GM18526 (cell line): Measurements from ENCODE around the gene CMSS1.

ENCODE experiments used
- POLR2A ChIP-seq: IDR thresholded peaks from 3 replicates; pipeline ENCODE4 v1.6.1; 2011; ENCODE audit not compliant: insufficient read length; ENCODE audit errors: extremely low read depth

Gene CMSS1

DNA sequence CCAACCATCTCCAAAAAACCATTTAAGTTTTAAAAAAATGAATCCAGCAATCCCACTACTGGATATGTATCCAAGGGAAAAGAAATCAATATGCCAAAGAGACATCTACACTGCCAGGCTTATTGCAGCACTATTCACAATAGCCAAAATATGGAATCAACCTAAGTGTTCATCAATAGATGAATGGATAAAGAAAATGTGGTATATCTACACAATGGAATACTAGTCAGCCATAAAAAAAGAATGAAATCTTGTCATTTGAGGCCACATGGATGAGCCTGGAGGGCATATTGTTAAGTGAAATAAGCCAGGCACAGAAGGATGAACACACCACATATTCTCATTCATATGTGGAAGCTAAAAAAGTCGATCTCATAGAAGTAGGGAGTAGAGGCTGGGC is 160.6 kb downstream of the CMSS1 start:
- TF ChIP-seq POLR2A = no peak

DNA sequence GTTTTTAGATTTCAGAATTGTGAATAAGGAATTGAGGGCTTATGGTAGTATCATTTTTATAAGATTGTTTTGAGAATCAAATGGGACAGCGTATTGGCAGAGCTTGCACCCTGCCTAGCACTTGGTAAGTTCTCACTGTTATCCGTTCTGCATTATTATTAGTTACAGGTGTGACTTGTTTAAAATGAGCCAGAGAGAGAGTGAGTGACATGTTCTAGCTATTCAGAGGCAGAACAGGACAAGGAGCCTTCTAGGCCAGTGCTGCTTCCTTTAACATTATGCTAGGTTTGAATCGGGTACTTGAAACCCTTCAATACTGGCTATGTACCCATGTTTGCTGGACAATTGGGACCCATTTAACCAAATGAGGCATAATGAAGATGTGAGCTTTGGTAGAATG is 162.9 kb downstream of the CMSS1 start:
- no peak for TF ChIP-seq POLR2A

DNA sequence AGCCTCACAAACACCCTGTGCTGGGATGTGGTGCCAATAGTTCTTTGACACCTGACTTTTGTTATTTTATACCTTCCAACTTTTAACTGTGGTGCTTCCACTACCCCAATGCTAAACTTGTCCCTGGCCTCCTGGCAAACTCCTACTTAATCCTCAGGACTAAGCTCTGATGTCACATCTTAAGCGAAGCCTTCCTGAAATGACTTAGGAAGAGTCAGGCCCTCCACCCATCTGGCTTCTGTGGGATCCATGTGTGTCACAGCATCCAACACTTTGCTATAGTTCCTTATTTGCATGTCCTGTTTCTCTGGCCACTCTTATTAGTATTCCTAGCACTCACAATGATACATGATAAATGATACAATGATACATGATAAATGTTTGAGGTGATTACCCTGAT is 163.5 kb downstream of the CMSS1 start:
- TF ChIP-seq POLR2A = no peak

DNA sequence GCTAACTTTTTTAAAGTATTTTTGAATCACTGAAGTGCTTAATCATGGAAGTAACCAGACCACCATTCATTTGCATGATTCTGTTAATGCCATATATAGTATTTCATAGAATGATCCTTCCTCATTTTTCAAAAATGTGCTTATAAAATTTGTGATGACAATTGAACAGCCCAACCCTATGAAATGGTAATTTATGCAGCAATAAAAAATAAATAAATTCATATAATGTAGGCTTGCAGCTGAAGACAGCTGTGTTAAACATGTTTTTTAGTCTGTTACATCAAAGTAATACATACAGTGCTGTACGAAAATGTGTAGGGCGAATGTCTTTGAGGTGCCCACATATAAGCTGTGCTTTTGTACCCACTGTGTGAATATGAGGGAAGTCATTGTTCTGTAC is 165.0 kb downstream of the CMSS1 start:
- TF ChIP-seq POLR2A = no peak

DNA sequence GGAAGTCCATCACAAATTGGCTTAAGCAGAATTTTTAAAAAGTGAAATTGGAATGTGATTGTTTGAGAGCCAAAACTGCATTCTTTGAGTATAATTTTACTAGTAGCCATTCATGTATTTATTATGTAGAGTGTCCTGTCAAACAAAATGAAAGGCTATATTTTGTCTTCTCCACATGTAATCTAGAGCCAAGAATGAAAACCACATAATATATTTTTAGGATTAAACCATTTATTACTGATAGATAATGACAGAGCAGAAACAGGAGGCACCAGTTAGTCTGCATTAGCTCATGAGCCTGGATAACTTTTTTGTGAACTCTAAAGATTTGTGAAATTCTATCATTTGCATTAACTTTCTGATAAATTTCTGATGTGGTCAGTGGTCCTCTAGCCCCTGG is 166.5 kb downstream of the CMSS1 start:
- TF ChIP-seq POLR2A = no peak

DNA sequence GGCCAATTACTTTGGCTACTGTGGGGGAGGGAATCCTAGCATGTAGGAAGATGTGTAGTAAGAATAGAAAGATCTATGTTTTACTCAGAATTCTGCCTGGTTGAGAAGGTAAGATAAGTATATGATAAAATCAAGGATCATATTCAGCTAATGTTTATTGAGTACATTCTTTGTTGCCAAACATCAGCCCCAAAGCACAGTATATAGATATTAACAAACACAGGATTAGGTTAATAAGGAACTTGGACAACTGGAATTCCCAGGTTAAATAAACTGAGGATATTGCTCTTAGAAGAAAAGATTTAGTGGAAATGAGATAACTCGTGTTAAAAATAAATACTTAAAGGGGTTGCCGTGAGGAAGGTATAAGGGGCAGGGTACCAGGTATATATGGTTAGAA is 167.0 kb downstream of the CMSS1 start:
- TF ChIP-seq POLR2A = no peak

DNA sequence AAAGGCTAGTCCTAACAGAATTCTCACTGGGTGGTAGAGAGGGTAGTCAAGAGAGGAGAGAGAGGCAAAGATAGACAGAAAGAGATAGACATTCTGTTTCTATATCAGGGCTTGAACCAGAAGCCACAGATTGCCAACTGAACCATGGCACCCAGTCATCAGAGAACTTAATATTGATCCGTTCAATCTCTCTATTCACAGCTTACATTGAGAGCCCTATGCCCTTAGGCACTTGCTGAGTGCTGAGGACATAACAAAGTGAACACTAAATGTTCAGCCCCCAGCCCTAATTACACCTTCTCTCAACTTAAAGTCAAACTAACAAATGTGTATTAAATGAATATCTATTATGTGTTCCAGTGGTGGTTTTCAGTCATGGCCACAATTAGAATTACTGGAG is 172.5 kb downstream of the CMSS1 start:
- TF ChIP-seq POLR2A = no peak

DNA sequence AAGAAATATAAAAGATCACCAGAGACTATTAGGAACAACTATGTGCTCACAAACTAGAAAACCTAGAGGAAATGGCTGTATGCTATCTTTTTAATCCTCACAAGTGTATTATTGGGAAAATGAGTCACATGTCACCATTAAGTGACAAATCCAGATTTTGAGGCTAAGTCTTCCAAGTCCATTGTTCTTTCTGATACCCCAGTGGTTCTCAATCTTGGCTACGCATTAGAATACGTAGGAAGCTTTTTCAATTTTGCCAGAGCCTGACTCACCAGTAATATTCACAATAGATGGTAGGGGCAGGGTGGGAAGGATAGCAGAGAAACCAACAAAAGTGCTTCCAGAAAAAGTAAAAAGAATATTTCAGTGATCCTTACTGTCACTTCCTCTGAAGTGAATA is 179.6 kb downstream of the CMSS1 start:
- no peak for TF ChIP-seq POLR2A

DNA sequence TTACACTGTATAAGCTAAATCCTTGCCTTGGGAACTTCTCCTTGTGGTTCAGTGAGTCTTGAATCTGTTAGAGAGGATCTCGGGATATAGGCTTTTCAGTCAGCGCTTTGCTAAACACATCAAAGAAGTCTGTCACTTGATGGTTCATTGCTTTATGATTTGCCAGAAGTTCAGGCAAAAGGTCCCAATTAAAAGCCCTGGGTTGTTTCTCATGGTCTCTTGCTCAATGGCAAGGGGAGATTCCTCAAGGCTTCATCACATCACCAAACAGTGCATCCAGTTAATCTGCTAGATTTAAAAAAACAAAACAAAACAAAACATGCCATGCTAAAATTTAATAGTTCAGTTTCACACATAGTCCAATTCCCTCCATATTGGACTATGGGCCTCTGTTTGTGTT is 181.9 kb downstream of the CMSS1 start:
- no peak for TF ChIP-seq POLR2A

DNA sequence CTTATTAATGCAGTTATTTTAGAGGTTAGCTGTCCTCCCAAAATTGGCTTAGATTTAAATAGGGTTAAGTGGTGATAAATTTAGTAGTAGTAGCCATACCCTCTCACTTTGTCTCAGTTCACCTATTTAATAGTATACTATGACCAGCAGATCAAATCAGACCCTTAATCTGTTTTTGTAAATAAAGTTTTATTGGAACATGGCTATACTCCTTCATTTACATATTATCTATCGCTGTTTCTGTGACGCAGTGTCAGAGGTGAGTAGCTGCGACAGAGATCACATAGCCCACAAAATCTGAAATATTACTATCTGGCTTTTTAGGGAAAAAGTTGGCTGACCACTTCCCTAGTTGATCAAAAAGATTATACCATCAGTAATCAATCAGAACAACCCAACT is 183.4 kb downstream of the CMSS1 start:
- TF ChIP-seq POLR2A = no peak

DNA sequence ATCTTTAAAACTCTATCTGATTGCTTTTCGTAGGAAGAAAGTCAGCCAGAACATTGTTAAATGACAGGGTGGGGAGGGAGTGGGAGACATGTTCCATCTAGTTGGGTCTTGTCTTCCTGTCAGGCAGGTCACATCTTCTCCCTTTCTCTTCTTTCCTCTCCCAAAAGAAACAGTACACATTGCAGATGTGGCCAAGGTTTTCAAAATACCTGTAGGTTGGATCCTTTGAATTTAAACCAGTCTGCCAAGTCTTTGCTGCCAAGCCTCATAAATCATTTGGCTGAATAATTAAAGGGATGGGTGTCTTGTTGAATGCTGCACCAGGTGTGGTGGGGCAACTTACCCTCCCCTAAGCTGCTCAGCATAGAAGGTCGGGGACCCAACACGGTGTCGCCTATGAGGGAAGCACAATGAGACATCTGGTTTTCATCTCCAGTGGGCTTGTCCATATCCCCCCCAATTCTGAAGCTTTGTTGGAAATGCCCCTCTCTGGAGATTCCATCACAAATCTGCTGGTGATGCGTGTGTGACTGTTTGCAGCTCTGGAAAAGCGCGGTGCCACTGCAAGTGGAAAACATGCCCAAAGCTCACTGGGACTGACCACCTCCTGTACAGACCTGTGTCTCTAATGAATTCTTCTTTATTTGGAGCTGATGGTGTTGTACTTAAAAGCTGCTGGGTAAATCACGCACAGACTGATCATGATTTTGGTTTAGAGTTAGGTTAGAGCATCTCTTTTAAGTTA is 184.0 kb downstream of the CMSS1 start:
- TF ChIP-seq POLR2A = no peak

DNA sequence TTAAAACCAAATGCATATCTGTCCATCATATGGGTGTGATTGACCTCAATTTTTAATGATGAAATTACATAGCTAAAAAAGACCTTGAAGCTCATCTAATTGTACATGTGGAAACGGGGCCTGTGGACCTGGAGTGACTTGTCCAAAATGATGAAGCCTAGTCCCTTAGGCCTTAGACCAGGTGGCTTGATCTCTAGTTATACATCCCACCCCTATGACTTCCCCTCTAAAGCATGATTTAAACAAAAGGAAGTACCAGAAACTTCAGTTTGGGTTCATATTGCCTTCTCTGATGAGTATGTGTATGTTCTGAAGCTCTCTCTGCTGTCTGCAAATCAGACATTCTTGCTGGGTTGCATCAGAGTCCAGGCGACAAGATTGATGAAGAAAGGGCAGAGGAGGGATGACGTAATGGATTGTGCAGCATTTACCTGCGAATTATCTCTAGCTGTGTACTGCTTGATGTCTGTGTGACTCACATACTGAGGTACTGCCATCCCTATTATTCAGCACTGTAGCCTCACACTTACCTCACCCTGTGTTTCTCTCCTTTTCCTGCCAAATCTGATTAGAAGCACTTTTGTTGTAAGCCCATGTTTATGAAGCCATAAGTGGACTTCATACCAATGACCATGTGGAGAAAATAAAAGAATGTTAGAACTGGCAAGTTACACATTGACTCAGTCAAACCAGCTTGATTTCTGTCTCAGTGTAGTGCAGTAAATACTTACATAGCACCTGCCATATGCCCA is 185.1 kb downstream of the CMSS1 start:
- no peak for TF ChIP-seq POLR2A

DNA sequence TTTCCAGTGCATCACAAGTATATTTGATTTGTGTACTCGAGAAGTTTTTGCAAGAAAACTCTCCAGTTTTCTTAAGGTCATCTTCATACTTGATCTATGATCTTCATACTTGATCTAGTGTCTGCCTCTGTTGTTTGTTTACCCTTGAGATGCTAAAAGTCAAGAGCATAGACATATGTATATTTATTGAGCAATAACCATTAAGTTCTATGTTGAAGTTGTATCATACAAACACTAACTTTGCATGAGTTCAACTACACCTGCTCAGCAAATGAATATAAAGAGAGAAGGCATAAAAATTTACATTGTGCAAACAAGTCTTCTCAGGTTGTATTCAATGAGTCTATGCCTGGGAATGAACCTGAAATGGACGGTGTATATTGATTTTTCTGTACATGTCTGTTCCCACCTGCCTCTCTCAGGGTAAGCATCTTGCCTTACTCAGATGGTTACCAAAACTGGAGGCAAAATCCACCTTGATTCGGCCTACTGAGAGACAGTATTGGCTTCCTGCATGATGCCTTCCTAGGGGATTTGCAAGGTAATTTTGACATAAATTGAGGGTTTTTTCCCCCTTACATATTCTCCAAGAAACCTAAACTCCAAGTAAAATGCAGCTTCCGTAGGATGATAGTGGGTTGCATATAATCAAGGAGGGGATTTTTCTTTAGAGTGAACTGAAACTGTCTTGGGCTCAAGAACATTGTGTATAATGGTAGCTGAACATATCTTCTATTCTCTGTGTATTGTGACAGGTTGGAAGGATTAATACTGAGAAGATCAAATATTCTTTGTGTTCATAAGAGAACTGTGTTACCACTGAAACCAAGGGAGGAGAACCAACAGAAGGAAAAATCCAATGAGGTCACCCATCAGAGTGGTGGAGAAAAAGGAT is 186.2 kb downstream of the CMSS1 start:
- TF ChIP-seq POLR2A = no peak

DNA sequence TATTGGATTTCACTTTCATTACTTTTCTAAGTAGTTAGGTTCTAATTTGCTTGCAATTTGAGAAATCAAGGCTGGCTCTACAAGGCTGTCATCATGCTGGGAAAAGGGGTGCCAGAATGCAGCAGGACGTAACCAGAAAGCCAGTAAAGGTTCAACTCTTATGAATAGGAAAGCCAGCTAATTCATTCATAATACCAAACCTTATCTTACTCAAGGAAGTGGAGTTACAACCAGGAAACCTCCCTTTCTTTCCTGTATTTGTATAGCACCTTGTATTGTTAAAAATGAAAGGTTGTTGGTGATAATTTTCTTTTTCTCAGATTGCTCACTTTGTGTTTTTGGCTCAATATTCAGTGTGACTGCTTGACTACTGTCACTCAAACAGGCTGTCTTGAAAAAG is 187.3 kb downstream of the CMSS1 start:
- TF ChIP-seq POLR2A = no peak

DNA sequence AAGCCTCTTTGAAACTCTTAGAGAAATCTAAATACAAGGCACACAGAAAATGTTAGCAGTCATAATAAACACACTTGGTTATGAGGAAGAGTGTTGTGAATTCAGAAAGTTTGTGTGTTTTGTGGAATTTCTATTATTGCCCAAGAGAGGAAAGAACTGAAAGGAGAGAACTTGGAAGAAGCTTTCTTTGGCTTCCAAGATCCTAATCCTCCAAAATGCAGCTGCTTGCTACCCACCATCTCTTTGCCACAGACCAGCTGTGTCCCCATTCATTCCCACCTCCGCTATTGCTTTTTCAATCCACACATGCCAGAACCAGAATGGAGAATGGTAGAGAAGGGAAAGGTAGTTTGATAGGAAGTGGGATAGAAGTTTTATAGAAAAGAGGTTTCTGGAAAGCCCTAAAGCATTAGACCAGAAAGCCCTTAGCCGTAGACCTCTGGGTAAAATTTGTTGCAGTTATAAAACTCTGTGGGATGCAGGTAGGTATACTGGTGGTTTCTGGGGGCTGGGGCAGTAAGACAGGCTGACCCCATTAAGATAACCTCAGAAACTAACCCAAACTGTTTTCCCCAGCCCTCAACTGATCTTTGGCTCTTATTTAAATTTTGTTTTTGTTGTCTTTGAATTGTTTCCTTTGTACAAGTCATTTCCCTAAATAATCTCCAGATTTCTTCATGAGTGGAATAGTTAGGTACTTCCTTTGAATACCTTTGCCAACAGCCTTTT is 188.2 kb downstream of the CMSS1 start:
- no peak for TF ChIP-seq POLR2A
